Small intestine (tissue), 7 donors: ENCODE measurements around the gene OPA3. TPM values are rescaled to one million over a fixed set of nuclear protein-coding genes. Genes with fewer than 3 reads are reported as not detected.

Source experiments
- DNase-seq, 2 donors: peaks; one replicate each; pipeline versions ENCODE4 v3.0.0 to v3.0.0-alpha.2; 2013
- FAIRE-seq: peaks from 2 replicates; lab custom pipeline; 2012; peaks lifted over from hg19 to GRCh38; lab: Jason Lieb, UNC
- H3K27ac ChIP-seq, 3 donors: one replicate each; pipeline ENCODE4 v1.5.1; 2013; ENCODE audit warnings: low read length in 2 of 3, mild to moderate bottlenecking in 2 of 3, control low read depth in 1 of 3, inconsistent platforms in 1 of 3, low read depth in 1 of 3, moderate library complexity in 1 of 3
- H3K27me3 ChIP-seq, 3 donors: one replicate each; pipeline ENCODE4 v1.6.1; 2013; ENCODE audit warnings: low read length in 3 of 3, inconsistent platforms in 1 of 3; ENCODE audit not compliant: control insufficient read depth in 3 of 3, insufficient read depth in 3 of 3
- H3K36me3 ChIP-seq, 3 donors: one replicate each; pipeline ENCODE4 v1.6.1; 2013; ENCODE audit warnings: low read length in 3 of 3, inconsistent platforms in 1 of 3, low read depth in 1 of 3, mild to moderate bottlenecking in 1 of 3, moderate library complexity in 1 of 3; ENCODE audit not compliant: control insufficient read depth in 3 of 3, insufficient read depth in 2 of 3
- H3K4me1 ChIP-seq, 3 donors: one replicate each; pipeline ENCODE4 v1.6.1; 2013; ENCODE audit warnings: low read length in 2 of 3, inconsistent platforms in 1 of 3, low read depth in 1 of 3, mild to moderate bottlenecking in 1 of 3, moderate library complexity in 1 of 3; ENCODE audit not compliant: control insufficient read depth in 3 of 3, insufficient read depth in 2 of 3
- H3K4me3 ChIP-seq, 3 donors: one replicate each; pipeline ENCODE4 v1.5.1; 2013; ENCODE audit warnings: low read length in 3 of 3, control low read depth in 1 of 3, inconsistent platforms in 1 of 3, low read depth in 1 of 3, mild to moderate bottlenecking in 1 of 3, moderate library complexity in 1 of 3
- H3K9me3 ChIP-seq, 2 donors: one replicate each; pipeline ENCODE4 v1.6.1; 2013; ENCODE audit warnings: low read depth in 1 of 2, low read length in 1 of 2; ENCODE audit not compliant: control insufficient read depth in 2 of 2, insufficient read depth in 1 of 2
- WGBS, 3 donors: extraction: QIAGEN DNeasy Blood & Tissue Kit; methylation state at CpG; one replicate each; pipeline ENCODE4 v1.1.7; 2013; 5-methylcytosine and 5-hydroxymethylcytosine counted together
- polyA plus RNA-seq, 4 donors: library from polyadenylated mRNA; stranded (reverse) in 3 of 4; unstranded in 1 of 4; fragments of 200-250 nt in 3 of 4; fragments of 120-200 nt in 1 of 4; gene quantifications; one replicate each; pipeline versions ENCODE4 v1.2.1 to v1.2.3, GENCODE V29; 2013
- donor health status: healthy with polysubstance abuse.
- donor health status: control.
- donor health status: control.
- donor health status: Bipolar disorder and iron deficiency.
- donor health status: healthy.

The OPA3 gene
- polyA plus RNA-seq, 4 donors: 4.5 to 9.4 (median 6.4) TPM

- WGBS, 3 donors: 12 to 38% (median 28%) methylated on average over 4 of the region's 4 CpGs
- Histone ChIP-seq H3K9me3 (no peaks in the 10 kb centered on the region), H3K4me3 (no peak overlapping the region), H3K27ac (no peak overlapping the region), H3K4me1 (no peaks in the 10 kb centered on the region), H3K36me3 (no peaks in the 10 kb centered on the region), H3K27me3 (peaks cover 0 to 54% (median 5%) of the 10 kb centered on the region in 3 donors)
- FAIRE-seq (no peak), DNase-seq (no peak)
Measured at GRCh38 chr19:45592366-45592765, 7.8 kb upstream of the OPA3 start.

GRCh38 chr19:45591638-45592005 lies 7.0 kb upstream of the OPA3 start:
- FAIRE-seq (no peak), DNase-seq (no peak)
- Histone ChIP-seq H3K27me3 (peaks cover 0 to 47% (median 0%) of the 10 kb centered on the region in 3 donors), H3K36me3 (no peaks in the 10 kb centered on the region), H3K27ac (no peak overlapping the region), H3K9me3 (no peaks in the 10 kb centered on the region), H3K4me1 (no peaks in the 10 kb centered on the region), H3K4me3 (no peak overlapping the region)
- 93 to 94% (median 94%) methylated on average over 21 of the region's 21 CpGs for WGBS, 3 donors

GRCh38 chr19:45591004-45591637 lies 6.5 kb upstream of the OPA3 start:
- FAIRE-seq (no peak), DNase-seq (peak; percentile 61 to 69)
- Histone ChIP-seq H3K36me3 (no peaks in the 10 kb centered on the region), H3K27ac (no peak overlapping the region), H3K4me3 (no peak overlapping the region), H3K4me1 (no peaks in the 10 kb centered on the region), H3K9me3 (no peaks in the 10 kb centered on the region), H3K27me3 (peaks cover 0 to 43% (median 0%) of the 10 kb centered on the region in 3 donors)
- WGBS, 3 donors: 52 to 54% (median 53%) methylated on average over 45 to 48 of the region's 48 CpGs

- H3K27ac ChIP-seq: no peak overlapping the region
- H3K4me3 ChIP-seq: no peak overlapping the region
- H3K27me3 ChIP-seq: peaks cover 0 to 36% (median 0%) of the 10 kb centered on the region in 3 donors
- peaks cover 0 to under 1% (median 0%) of the 10 kb centered on the region in 3 donors for H3K4me1 ChIP-seq
- H3K36me3 ChIP-seq: no peaks in the 10 kb centered on the region
- DNase-seq (no peak), FAIRE-seq (no peak)
- H3K9me3 ChIP-seq: no peaks in the 10 kb centered on the region
- 51 to 64% (median 59%) methylated on average over 15 of the region's 15 CpGs for WGBS, 3 donors
Measured at GRCh38 chr19:45590300-45591003, 5.8 kb upstream of the OPA3 start.

- no peak for DNase-seq
- H3K27me3 ChIP-seq: peaks cover 0 to 33% (median 0%) of the 10 kb centered on the region in 3 donors
- 81 to 86% (median 82%) methylated on average over 4 of the region's 4 CpGs for WGBS, 3 donors
- H3K9me3 ChIP-seq: no peaks in the 10 kb centered on the region
- no peak for FAIRE-seq
- H3K4me3 ChIP-seq: no peak overlapping the region
- peaks cover 0 to 5% (median 0%) of the 10 kb centered on the region in 3 donors for H3K4me1 ChIP-seq
- no peaks in the 10 kb centered on the region for H3K36me3 ChIP-seq
- no peak overlapping the region for H3K27ac ChIP-seq
Measured at GRCh38 chr19:45589768-45590167, 5.2 kb upstream of the OPA3 start.

- 52 to 66% (median 58%) methylated on average over 4 of the region's 4 CpGs for WGBS, 3 donors
- DNase-seq (peak; percentile 40 to 60), FAIRE-seq (no peak)
- Histone ChIP-seq H3K4me1 (peaks cover 0 to 5% (median 0%) of the 10 kb centered on the region in 3 donors), H3K36me3 (no peaks in the 10 kb centered on the region), H3K4me3 (no peak overlapping the region), H3K27me3 (peaks cover 0 to 32% (median 0%) of the 10 kb centered on the region in 3 donors), H3K27ac (no peak overlapping the region), H3K9me3 (no peaks in the 10 kb centered on the region)
Measured at GRCh38 chr19:45587873-45588272, 3.3 kb upstream of the OPA3 start.

GRCh38 chr19:45585158-45585577 lies 566 bp upstream of the OPA3 start:
- FAIRE-seq (no peak), DNase-seq (no peak)
- Histone ChIP-seq H3K4me3 (peak overlapping the region; percentile 8 to 78 (median 50)), H3K9me3 (no peaks in the 10 kb centered on the region), H3K27me3 (peaks cover 0 to 5% (median 0%) of the 10 kb centered on the region in 3 donors), H3K36me3 (peaks cover 2 to 14% (median 2%) of the 10 kb centered on the region in 3 donors), H3K4me1 (peaks cover 0 to 5% (median 0%) of the 10 kb centered on the region in 3 donors), H3K27ac (peak overlapping the region; percentile 84 to 98 (median 97))
- WGBS, 3 donors: 21 to 27% (median 26%) methylated on average over 7 of the region's 7 CpGs

GRCh38 chr19:45581576-45581975 lies 3.0 kb downstream of the OPA3 start:
- H3K27ac ChIP-seq: no peak overlapping the region
- WGBS, 3 donors: 90 to 93% (median 92%) methylated on average over 7 of the region's 7 CpGs
- H3K9me3 ChIP-seq: no peaks in the 10 kb centered on the region
- H3K27me3 ChIP-seq: no peaks in the 10 kb centered on the region
- H3K4me3 ChIP-seq: no peak overlapping the region
- H3K36me3 ChIP-seq: peaks cover 2 to 14% (median 2%) of the 10 kb centered on the region in 3 donors
- DNase-seq (no peak), FAIRE-seq (no peak)
- H3K4me1 ChIP-seq: peaks cover 0 to 19% (median under 1%) of the 10 kb centered on the region in 3 donors
